Measurements from ENCODE around the gene PAX1. TPM values are rescaled to one million over a fixed set of nuclear protein-coding genes. Genes with fewer than 3 reads are reported as not detected.

PAX1 gene
- total and polyA plus RNA-seq, 2 donors (not counting 1 experiment from before 2014, with no cell fraction given): not detected

DNA sequence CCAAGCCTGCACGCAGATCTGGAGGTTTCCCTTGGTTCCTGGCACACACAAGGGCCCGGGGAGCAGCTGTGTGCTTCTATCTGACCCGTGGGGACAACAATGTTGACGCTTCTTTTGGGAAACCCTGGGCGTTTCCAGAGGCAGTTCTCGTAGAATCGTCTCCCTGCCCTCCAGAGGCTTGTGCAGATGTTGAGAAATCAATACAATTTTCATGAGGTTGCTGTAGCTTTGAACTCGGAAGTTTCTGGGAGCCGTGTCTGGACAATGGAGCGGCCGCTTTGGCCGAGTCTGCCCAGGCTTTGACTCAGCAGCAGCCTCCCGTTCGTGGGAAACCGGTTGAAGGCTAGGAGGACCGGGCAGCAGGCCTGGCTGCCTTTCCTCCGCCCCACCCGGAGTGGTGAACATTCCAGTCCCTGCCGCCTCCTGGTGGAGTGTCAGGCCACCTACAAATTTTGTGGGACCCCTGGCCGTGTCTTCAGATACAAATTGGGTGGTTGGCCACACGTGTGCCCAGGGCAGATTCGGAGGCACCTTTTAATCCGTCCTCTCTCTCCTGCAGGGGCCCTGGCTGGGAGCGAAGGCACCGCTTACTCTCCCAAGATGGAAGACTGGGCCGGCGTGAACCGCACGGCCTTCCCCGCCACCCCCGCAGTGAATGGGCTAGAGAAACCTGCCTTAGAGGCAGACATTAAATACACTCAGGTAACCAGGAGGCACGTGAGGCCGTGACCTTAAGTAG lies 2.7 kb downstream of the PAX1 start:
- Histone ChIP-seq H3K27ac (ENCODE audit: insufficient read depth, low read length) (no peak overlapping the region), H3K79me2 (ENCODE audit: control insufficient read depth, insufficient read depth, low read length) (no peaks in the 10 kb centered on the region), H2AFZ (ENCODE audit: low read length) (no peak overlapping the region), H3K4me3 (replicated peaks in 1 of 4; ENCODE audit: control extremely low read depth in 1 of 4, insufficient read depth in 1 of 4, low read depth in 3 of 4, low read length in 4 of 4) (no peak overlapping the region), H4K20me1 (ENCODE audit: control insufficient read depth, extremely low read depth, insufficient read depth, low read length) (no peaks in the 10 kb centered on the region), H3K9me3 (ENCODE audit: control insufficient read depth, insufficient read depth, low read depth, low read length) (no peaks in the 10 kb centered on the region), H3K27me3 (ENCODE audit: control insufficient read depth, insufficient read depth, low read length) (peaks cover 32% of the 10 kb centered on the region), H3K36me3 (ENCODE audit: control insufficient read depth, insufficient read depth, low read length) (no peaks in the 10 kb centered on the region), H3K9ac (ENCODE audit: insufficient read depth, low read length) (no peak overlapping the region), H3K4me2 (ENCODE audit: extremely low read depth, insufficient read depth, low read length) (no peak overlapping the region), H3K4me1 (ENCODE audit: control insufficient read depth, extremely low read depth, insufficient read depth, low read length) (no peaks in the 10 kb centered on the region)
- TF ChIP-seq EZH2 (IDR thresholded peaks at IDR 0.05; ENCODE audit: low read length, missing control alignments): no peak
- TF ChIP-seq, protein P1, sequence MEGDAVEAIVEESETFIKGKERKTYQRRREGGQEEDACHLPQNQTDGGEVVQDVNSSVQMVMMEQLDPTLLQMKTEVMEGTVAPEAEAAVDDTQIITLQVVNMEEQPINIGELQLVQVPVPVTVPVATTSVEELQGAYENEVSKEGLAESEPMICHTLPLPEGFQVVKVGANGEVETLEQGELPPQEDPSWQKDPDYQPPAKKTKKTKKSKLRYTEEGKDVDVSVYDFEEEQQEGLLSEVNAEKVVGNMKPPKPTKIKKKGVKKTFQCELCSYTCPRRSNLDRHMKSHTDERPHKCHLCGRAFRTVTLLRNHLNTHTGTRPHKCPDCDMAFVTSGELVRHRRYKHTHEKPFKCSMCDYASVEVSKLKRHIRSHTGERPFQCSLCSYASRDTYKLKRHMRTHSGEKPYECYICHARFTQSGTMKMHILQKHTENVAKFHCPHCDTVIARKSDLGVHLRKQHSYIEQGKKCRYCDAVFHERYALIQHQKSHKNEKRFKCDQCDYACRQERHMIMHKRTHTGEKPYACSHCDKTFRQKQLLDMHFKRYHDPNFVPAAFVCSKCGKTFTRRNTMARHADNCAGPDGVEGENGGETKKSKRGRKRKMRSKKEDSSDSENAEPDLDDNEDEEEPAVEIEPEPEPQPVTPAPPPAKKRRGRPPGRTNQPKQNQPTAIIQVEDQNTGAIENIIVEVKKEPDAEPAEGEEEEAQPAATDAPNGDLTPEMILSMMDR (conservative IDR thresholded peaks at IDR 0.05 in 1 of 2, IDR thresholded peaks at IDR 0.05 in 1 of 2; ENCODE audit: low read depth in 1 of 2, low read length in 2 of 2): no peak
- DNase-seq (ENCODE audit: low read depth in 2 of 2): no peak

DNA sequence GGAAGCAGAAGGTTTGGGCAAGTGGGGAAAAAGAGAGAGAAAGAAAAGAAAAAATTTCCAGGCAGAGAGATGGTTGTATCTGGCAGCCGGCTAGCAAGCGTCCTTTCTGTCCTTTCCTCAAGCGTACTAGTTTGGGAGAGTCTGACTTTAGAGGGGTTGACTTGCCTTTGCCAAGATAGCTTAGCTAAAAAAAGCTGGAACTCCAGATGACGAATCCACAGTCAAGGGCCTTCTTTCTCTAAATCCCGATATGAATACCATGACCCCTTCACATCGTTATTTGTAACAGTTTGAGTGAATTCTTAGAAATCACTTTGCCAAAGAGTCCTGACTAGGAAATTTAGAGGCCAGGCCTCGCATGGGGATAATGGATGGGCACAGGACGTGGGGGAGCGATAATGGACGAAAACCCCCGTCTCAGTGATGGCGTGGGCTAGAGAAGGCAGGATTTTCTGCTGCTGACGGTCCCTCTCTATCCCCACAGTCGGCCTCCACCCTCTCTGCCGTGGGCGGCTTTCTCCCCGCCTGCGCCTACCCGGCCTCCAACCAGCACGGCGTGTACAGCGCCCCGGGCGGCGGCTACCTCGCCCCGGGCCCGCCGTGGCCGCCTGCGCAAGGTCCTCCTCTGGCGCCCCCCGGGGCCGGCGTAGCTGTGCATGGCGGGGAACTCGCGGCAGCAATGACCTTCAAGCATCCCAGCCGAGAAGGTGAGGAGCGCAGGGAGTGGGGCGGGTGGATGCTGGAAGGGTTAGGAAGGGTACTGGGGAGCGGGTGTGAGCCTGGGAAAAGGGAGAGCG lies 3.5 kb downstream of the PAX1 start:
- Histone ChIP-seq H3K9ac (ENCODE audit: insufficient read depth, low read length) (no peak overlapping the region), H3K4me3 (replicated peaks in 1 of 4; ENCODE audit: control extremely low read depth in 1 of 4, insufficient read depth in 1 of 4, low read depth in 3 of 4, low read length in 4 of 4) (no peak overlapping the region), H3K79me2 (ENCODE audit: control insufficient read depth, insufficient read depth, low read length) (no peaks in the 10 kb centered on the region), H3K27me3 (ENCODE audit: control insufficient read depth, insufficient read depth, low read length) (peaks cover 28% of the 10 kb centered on the region), H3K4me1 (ENCODE audit: control insufficient read depth, extremely low read depth, insufficient read depth, low read length) (no peaks in the 10 kb centered on the region), H3K9me3 (ENCODE audit: control insufficient read depth, insufficient read depth, low read depth, low read length) (no peaks in the 10 kb centered on the region), H2AFZ (ENCODE audit: low read length) (no peak overlapping the region), H4K20me1 (ENCODE audit: control insufficient read depth, extremely low read depth, insufficient read depth, low read length) (no peaks in the 10 kb centered on the region), H3K27ac (ENCODE audit: insufficient read depth, low read length) (no peak overlapping the region), H3K36me3 (ENCODE audit: control insufficient read depth, insufficient read depth, low read length) (no peaks in the 10 kb centered on the region), H3K4me2 (ENCODE audit: extremely low read depth, insufficient read depth, low read length) (no peak overlapping the region)
- TF ChIP-seq, protein P1 (conservative IDR thresholded peaks at IDR 0.05 in 1 of 2, IDR thresholded peaks at IDR 0.05 in 1 of 2; ENCODE audit: low read depth in 1 of 2, low read length in 2 of 2): no peak
- no peak for TF ChIP-seq EZH2 (IDR thresholded peaks at IDR 0.05; ENCODE audit: low read length, missing control alignments)
- no peak for DNase-seq (ENCODE audit: low read depth in 2 of 2)

DNA sequence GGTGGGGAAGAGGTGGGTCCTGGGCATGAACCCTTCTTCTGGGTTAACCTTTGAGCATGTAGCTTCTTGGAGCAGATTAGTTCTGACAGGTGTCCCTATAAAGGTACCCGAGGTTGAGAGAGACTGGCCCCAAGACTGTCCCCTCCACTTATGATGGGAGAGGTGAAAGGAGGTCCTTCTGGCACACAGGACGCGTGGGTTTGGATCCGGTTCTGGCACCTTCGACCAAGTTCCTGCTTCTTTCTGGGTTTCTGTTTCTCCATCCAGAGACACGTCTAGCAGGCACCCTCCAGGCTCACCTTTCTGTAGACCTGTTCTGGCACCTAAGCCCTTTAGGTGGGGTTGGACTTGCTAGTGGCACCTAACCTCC lies 4.1 kb downstream of the PAX1 start:
- no peak overlapping the region for H2AFZ ChIP-seq (ENCODE audit: low read length)
- no peak overlapping the region for H3K9ac ChIP-seq (ENCODE audit: insufficient read depth, low read length)
- H3K4me3 ChIP-seq (replicated peaks in 1 of 4; ENCODE audit: control extremely low read depth in 1 of 4, insufficient read depth in 1 of 4, low read depth in 3 of 4, low read length in 4 of 4): no peak overlapping the region
- H3K4me2 ChIP-seq (ENCODE audit: extremely low read depth, insufficient read depth, low read length): no peak overlapping the region
- TF ChIP-seq EZH2 (IDR thresholded peaks at IDR 0.05; ENCODE audit: low read length, missing control alignments): no peak
- TF ChIP-seq, protein P1 (conservative IDR thresholded peaks at IDR 0.05 in 1 of 2, IDR thresholded peaks at IDR 0.05 in 1 of 2; ENCODE audit: low read depth in 1 of 2, low read length in 2 of 2): no peak
- no peaks in the 10 kb centered on the region for H3K79me2 ChIP-seq (ENCODE audit: control insufficient read depth, insufficient read depth, low read length)
- DNase-seq (ENCODE audit: low read depth in 2 of 2): no peak
- no peaks in the 10 kb centered on the region for H3K9me3 ChIP-seq (ENCODE audit: control insufficient read depth, insufficient read depth, low read depth, low read length)
- no peaks in the 10 kb centered on the region for H3K36me3 ChIP-seq (ENCODE audit: control insufficient read depth, insufficient read depth, low read length)
- H3K4me1 ChIP-seq (ENCODE audit: control insufficient read depth, extremely low read depth, insufficient read depth, low read length): no peaks in the 10 kb centered on the region
- H3K27ac ChIP-seq (ENCODE audit: insufficient read depth, low read length): no peak overlapping the region
- no peaks in the 10 kb centered on the region for H4K20me1 ChIP-seq (ENCODE audit: control insufficient read depth, extremely low read depth, insufficient read depth, low read length)
- H3K27me3 ChIP-seq (ENCODE audit: control insufficient read depth, insufficient read depth, low read length): peaks cover 32% of the 10 kb centered on the region
